GM18505 (cell line): ENCODE results near the gene TPCN2.
"Not testable (repeated sequence)": the region's sequence is repeated elsewhere in the genome, so short reads cannot be mapped to it uniquely, and the experiment has no call there.

Experiments
- ATAC-seq: cut with Tn5 transposase; IDR thresholded peaks from one replicate; pipeline ENCODE4 v1.9.1; 2021; ENCODE audit not compliant: unreplicated experiment
- POLR2A ChIP-seq: IDR thresholded peaks from 4 replicates; pipeline ENCODE4 v1.6.1; 2011; ENCODE audit warnings: borderline replicate concordance; ENCODE audit not compliant: insufficient read depth, insufficient read length; ENCODE audit errors: extremely low read depth

Gene TPCN2

DNA sequence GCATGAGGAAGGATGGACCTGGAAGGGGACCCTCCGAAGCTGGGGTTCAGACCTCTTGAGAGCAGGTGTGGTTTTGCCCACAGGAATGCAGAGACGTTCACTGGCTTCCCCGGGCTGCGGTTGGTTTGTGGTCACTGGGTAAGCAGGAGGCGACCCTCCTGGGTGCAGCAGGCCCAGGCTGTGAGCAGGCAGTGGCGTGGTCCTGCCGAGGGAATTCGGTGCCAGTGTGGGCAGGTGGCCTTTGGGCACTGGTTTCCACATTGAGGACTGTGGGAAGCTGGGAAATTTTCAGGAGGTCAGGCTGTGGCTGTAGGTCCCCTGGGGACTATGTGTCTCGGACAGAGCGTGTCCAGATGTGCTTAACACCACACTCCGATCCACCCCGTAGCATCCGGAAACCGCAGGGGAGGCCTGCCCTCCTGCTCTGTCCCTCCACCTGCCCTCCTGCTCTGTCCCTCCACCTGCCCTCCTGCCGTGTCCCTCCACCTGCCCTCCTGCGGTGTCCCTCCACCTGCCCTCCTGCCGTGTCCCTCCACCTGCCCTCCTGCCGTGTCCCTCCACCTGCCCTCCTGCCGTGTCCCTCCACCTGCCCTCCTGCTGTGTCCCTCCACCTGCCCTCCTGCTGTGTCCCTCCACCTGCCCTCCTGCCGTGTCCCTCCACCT is 27.5 kb downstream of the TPCN2 start:
- ATAC-seq = no peak
- TF ChIP-seq POLR2A = no peak

DNA sequence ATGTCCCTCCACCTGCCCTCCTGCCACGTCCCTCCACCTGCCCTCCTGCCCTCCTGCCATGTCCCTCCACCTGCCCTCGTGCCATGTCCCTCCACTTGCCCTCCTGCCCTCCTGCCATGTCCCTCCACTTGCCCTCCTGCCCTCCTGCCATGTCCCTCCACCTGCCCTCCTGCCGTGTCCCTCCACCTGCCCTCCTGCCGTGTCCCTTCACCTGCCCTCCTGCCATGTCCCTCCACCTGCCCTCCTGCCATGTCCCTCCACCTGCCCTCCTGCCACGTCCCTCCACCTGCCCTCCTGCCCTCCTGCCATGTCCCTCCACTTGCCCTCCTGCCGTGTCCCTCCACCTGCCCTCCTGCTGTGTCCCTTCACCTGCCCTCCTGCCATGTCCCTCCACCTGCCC is 28.2 kb downstream of the TPCN2 start:
- not testable (repeated sequence) for ATAC-seq

DNA sequence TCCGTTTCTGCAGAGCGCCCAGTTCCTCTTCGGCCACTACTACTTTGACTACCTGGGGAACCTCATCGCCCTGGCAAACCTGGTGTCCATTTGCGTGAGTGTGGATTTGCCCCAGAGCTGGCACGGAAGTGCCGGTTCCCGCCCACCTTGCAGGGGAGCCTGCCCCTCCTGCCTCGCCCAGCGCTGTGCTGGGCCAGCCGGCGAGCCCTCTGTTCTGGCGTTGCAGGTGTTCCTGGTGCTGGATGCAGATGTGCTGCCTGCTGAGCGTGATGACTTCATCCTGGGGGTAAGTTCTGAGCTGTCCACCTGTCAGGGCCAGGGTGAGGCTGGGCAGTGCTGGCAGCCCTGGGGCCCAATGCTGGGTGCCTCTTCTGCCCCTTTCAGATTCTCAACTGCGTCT is 29.8 kb downstream of the TPCN2 start:
- ATAC-seq = no peak
- no peak for TF ChIP-seq POLR2A

DNA sequence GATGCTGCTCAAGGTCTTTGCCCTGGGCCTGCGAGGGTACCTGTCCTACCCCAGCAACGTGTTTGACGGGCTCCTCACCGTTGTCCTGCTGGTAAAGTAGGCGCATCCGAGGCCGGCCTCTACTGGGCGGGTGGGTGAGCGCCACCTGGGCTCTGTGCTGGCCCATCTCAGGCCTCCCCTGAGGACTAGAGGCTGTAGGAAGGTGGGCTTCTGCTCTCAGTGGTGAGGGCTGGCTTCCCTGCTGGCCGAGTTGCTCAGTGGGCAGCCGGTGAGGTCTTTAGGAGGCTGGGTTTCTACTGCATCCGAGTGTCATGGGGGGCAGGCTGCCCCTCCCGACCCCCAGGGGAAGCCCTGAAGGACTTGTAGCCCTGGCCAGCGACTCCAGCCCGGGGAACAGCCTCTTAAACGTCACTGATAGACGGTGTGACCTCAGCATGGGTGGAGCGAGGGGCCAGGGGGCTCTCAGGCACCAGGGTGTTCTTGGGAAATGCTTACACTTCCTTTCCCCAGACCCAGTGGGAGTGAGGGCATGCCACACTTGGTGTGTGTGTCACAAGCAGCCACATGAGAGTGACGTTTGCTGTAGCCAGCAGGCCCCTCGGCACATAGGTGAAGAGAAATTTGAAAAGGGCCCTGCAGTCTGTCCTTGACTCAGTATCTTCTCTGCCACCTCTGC is 30.3 kb downstream of the TPCN2 start:
- no peak for TF ChIP-seq POLR2A
- ATAC-seq = no peak

DNA sequence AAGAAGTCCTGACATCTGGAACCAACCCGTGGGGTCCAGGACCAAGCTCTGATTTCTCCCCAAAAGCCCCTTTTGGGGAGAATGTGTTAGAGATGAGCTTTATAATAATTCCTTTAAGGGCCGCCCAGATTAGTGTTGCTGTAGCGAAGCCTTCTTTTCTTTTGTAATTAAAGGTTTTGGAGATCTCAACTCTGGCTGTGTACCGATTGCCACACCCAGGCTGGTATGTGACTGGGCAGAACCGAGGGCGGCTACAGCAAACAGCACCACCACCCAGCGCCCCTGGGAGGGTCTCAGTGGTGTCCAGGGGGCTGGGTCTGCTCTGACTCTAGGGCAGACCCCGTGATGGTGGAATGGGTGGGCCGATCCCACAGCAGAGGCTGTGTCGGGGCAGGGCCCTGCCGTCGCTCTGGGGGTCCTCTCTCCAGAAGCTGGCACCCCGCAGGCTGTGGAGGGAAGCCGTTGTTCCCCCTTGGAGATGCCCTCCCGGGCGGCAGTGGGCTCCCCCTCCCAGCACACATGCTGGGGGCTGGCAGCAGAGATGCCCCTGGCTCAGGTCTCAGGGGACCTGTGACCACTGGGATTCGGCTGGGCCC is 31.0 kb downstream of the TPCN2 start:
- no peak for ATAC-seq
- no peak for TF ChIP-seq POLR2A

DNA sequence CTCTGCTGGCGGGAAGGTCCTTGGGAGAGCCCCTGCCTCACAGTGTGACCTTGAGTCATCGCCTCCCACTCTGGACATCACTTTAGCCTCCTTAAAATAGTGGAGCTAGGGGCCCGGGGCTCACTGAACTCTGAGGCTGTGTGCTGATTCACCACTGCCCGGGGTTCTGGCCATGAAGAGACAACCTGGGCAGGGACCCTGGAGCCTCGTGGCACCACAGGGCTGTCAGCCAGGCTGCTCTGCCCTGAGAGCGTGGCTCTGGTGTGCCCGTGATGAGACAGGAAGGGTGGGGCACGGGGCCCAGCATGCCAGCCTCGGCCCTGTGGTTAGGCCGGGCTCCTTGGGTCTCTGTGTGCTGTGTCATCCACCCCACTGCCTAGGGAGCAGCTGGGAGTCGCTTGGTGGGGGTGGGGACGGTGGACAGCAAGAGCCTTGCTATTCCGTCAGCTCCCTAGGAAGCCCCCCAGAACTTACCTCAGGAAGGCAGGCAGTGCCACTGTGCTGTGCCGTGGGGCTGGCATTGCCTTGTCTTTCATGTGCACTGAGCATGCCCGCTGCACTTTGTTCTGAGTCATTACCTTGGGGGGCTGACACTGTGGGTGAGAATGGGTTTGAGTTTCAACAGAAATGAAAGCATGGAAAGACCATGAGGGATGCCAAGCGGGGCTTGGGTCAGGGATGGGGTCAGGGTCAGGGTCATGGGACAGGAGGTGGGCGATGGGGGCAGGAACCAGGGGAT is 31.7 kb downstream of the TPCN2 start:
- TF ChIP-seq POLR2A = no peak
- no peak for ATAC-seq

DNA sequence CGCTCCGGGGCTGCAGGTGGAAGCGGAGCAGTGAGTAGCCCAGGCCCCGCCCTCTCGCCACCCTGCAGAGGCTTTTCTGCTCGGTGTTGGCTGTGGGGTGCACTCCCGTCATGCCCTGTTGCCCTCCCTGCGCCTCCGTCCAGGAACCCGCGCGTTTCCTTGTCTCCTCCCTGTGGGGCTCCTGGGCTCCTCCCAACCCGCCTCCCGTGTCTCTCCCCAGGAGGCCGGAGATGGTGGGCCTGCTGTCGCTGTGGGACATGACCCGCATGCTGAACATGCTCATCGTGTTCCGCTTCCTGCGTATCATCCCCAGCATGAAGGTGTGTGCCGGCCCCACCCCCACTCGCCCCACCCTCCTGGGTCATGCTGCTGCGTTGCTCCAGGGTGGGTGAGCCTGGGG is 32.4 kb downstream of the TPCN2 start:
- ATAC-seq = no peak
- no peak for TF ChIP-seq POLR2A

DNA sequence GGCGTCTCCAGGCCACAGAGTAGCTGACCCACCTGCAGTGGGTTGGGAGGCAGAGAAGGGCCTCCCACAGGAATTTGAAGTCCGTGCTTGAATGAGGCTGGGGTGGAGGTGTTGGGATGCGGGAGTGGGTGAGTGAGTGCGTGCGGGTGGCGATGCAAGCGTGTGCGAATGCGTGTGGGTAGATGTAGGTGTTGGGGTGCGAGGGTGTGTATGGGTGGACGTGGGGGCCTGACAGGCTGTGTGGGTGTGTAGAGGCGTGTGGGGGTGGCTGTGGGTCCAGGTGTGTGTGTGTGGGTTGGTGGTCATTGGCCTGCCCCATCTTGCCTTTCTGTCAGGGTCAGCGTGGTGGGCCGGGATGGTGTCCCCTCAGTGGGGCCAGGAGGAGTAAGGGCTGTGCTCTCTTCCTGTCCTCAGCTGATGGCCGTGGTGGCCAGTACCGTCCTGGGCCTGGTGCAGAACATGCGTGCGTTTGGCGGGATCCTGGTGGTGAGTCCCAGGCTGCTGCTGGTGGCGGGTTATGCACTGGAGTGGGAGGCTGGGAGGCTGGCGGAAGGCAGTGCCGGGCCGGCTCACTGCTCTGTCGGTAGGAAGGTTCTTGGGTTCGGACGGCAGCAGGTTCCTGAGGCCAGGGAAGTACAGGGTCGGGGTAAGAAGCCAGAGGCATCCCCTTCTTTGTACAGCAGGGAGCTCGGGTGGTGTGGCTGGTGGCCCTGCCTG is 35.0 kb downstream of the TPCN2 start:
- no peak for TF ChIP-seq POLR2A
- ATAC-seq = no peak

DNA sequence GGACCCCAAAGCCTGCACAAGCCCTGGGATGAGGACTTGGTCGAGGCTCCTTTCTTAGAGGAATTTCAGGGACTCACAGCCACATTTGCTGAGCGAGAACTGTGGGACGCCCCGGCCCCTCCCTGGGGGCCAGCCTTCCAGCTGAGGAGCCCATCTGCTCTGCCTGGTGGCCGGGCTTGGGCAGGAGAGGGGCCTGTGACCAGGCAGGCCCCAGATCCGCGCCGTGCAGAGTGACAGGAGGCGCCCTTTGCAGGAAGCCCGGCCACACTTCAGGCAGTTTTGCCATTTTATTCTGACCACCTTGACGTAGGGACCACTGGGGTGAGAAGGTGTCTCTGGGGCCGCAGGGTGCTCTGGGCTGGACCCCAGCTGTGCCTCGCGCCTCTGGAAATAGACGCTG is 35.6 kb downstream of the TPCN2 start:
- no peak for ATAC-seq
- TF ChIP-seq POLR2A = no peak

DNA sequence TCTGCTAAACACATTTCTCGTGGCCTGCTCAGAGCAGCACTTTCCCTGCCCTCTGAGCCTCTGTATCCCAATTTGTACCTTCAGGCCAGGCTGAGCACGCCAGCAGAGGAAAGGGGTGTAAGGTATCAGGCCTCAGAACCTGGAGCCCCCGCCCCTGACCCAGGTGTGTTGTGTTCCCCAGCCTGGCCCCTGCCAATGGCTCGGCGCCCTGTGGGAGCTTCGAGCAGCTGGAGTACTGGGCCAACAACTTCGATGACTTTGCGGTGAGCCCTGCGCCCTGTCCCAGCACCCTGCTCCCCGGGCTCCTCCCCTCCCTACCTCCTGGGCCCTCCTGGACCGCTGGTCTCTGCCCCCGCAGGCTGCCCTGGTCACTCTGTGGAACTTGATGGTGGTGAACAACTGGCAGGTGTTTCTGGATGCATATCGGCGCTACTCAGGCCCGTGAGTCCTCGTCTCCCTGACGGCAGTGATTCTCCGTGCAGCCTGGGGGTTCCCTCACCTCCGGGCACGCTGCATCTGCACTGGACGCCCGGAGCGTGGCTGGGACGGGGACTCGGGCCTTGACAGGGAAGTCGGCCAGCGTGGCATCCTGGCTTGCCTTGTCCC is 36.9 kb downstream of the TPCN2 start:
- no peak for ATAC-seq
- no peak for TF ChIP-seq POLR2A

DNA sequence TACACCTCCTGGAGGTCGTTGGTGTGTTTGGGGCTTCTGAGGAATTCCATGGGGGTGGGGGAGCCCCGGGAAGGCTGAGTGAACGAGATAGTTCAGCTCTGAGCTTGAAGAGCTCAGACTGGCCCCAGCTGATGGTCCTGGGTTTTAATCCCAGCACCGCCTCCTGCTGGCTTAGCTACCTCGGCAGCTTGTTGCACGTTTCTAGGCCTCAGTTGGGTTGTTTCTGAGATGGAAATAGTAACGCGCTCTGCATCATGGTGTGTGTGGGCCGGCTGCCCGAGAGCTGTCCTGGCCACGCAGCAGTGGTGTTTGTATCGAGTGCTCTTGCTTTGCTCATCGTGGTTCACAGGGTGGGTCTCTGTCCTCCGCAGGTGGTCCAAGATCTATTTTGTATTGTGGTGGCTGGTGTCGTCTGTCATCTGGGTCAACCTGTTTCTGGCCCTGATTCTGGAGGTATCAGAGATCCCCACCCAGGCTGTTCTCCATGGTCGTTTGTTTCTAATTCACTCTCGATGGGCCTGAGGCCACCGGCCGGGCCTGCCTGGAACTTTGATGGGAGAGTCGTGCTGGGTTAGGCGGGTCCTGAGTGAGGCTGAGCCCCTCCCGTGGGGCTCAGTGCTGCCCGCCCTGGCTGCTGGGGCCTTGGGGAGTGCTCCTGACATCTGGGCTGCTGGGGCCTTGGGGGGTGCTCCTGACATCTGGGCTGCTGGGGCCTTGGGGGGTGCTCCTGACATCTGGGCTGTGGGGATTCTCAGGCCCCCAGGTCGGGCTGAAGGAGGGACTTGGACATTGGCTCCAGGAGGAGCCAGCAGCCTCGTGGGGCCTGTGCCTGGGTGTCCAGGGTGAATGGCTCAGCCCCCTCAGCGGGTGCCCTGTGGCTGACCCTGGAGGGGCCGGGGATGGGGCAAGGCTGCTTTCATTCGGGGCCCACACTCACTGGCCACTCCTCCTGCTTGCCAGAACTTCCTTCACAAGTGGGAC is 37.7 kb downstream of the TPCN2 start:
- no peak for ATAC-seq
- no peak for TF ChIP-seq POLR2A

DNA sequence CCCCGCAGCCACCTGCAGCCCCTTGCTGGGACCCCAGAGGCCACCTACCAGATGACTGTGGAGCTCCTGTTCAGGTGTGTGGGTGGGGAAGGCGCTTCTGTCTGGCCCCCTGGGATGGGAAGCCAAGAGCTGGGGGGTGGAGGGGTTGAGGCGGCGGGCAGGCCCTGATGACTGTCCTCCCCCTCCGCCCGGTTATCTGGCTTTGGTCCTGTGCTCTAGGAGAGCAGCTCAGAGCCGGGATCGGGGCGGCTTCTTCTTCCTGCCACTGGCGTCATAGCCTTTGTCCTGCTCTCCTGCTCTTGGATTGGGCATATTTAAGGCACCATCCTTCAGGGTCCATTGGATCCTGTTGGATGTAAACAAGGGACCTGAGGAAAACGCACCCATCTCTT is 38.4 kb downstream of the TPCN2 start:
- ATAC-seq = no peak
- no peak for TF ChIP-seq POLR2A

DNA sequence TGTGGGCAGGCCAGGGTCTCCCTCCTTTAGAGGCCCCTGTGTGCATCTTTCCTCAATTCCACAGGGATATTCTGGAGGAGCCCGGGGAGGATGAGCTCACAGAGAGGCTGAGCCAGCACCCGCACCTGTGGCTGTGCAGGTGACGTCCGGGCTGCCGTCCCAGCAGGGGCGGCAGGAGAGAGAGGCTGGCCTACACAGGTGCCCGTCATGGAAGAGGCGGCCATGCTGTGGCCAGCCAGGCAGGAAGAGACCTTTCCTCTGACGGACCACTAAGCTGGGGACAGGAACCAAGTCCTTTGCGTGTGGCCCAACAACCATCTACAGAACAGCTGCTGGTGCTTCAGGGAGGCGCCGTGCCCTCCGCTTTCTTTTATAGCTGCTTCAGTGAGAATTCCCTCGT is 39.1 kb downstream of the TPCN2 start:
- ATAC-seq = no peak
- no peak for TF ChIP-seq POLR2A
